DOHH2 (cell line): ENCODE data around the gene PDZD4.

ENCODE experiments used
- H3F3A ChIP-seq: fragments of 200-600 bp; sonication (generic), shearing (Covaris generic); 2 replicates; pipeline ENCODE4 v1.6.0; 2016; ENCODE audit warnings: antibody characterized with exemption, mild to moderate bottlenecking; ENCODE audit not compliant: control insufficient read depth, insufficient read depth
- H3K27ac ChIP-seq: fragments of 200-600 bp; sonication (generic); 2 replicates; pipeline ENCODE4 v1.5.1; 2014; ENCODE audit warnings: low read depth, mild to moderate bottlenecking, low read length, moderate library complexity
- H3K27me3 ChIP-seq: fragments of 200-600 bp; sonication (generic); 2 replicates; pipeline ENCODE4 v1.6.1; 2014; ENCODE audit warnings: mild to moderate bottlenecking, low read length, mixed read lengths; ENCODE audit not compliant: control insufficient read depth
- H3K36me3 ChIP-seq: fragments of 200-600 bp; sonication (generic); 2 replicates; pipeline ENCODE4 v1.6.1; 2014; ENCODE audit warnings: mild to moderate bottlenecking, low read length, moderate library complexity, mixed read lengths; ENCODE audit not compliant: control insufficient read depth
- H3K4me1 ChIP-seq: fragments of 200-600 bp; sonication (generic); 2 replicates; pipeline ENCODE4 v1.6.1; 2014; ENCODE audit warnings: mild to moderate bottlenecking, low read length, mixed read lengths; ENCODE audit not compliant: control insufficient read depth
- H3K4me2 ChIP-seq: fragments of 200-600 bp; sonication (generic); 2 replicates; pipeline ENCODE4 v1.6.0; 2014; ENCODE audit warnings: mild to moderate bottlenecking, low read length, moderate library complexity
- H3K4me3 ChIP-seq: fragments of 200-600 bp; sonication (generic); 2 replicates; pipeline ENCODE4 v1.5.1; 2014; ENCODE audit warnings: mild to moderate bottlenecking, low read length, mixed read lengths
- H3K79me2 ChIP-seq: fragments of 200-600 bp; sonication (generic); 2 replicates; pipeline ENCODE4 v1.6.1; 2014; ENCODE audit warnings: mild to moderate bottlenecking, low read length, mixed read lengths; ENCODE audit not compliant: control insufficient read depth
- H3K9me2 ChIP-seq: fragments of 200-600 bp; sonication (generic); replicated peaks from 2 replicates; pipeline ENCODE4 v1.6.1; 2014; ENCODE audit warnings: mild to moderate bottlenecking, low read length, mixed read lengths; ENCODE audit not compliant: control insufficient read depth
- H3K9me3 ChIP-seq: fragments of 200-600 bp; sonication (generic); 2 replicates; pipeline ENCODE4 v1.6.1; 2014; ENCODE audit warnings: antibody characterized with exemption, low read length, mixed read lengths; ENCODE audit not compliant: control insufficient read depth, insufficient read depth
- H4K20me1 ChIP-seq: fragments of 200-600 bp; sonication (generic); 2 replicates; pipeline ENCODE4 v1.6.0; 2014; ENCODE audit warnings: low read depth, mild to moderate bottlenecking, antibody characterized with exemption, low read length, moderate library complexity; ENCODE audit not compliant: control insufficient read depth, insufficient read depth
- EZH2phosphoT487 ChIP-seq: fragments of 200-600 bp; sonication (generic); IDR thresholded peaks from 2 replicates; pipeline ENCODE4 v1.6.1; 2017; ENCODE audit warnings: borderline replicate concordance, mild to moderate bottlenecking, antibody characterized with exemption, low read length, moderate library complexity, mixed read lengths
- TF ChIP-seq, protein P1 (sequence below): fragments of 200-600 bp; sonication (generic); IDR thresholded peaks from one replicate; pipeline ENCODE4 v1.5.1; 2014; ENCODE audit warnings: antibody characterized with exemption, mild to moderate bottlenecking, low read depth, low read length; ENCODE audit not compliant: poor library complexity, severe bottlenecking

The PDZD4 gene

DNA sequence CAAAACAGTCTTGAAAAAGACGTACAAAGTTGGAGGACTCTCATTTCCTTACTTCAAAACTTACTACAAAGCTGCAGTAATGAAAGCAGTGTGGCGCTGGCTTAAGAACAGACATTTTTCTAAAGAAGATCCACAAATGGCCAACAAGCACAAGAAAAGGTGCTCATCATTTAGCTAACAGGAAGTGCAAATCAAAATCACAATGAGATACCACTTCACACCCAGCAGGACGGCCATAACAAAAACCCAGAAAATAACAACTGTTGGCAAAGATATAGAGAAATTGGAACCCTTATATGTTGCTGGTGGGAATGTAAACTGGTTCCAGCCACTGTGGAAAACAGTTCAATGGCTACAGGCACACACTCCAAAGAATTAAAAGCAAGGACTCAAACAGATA is 3.3 kb downstream of the PDZD4 start:
- no peak overlapping the region for H3K4me2 ChIP-seq
- H4K20me1 ChIP-seq = no peaks in the 10 kb centered on the region
- H3K9me2 ChIP-seq = no peaks in the 10 kb centered on the region
- no peak overlapping the region for H3K27ac ChIP-seq
- no peaks in the 10 kb centered on the region for H3F3A ChIP-seq
- H3K4me1 ChIP-seq = no peaks in the 10 kb centered on the region
- H3K4me3 ChIP-seq = no peak overlapping the region
- no peaks in the 10 kb centered on the region for H3K9me3 ChIP-seq
- H3K79me2 ChIP-seq = no peaks in the 10 kb centered on the region
- peaks cover 11% of the 10 kb centered on the region for H3K27me3 ChIP-seq
- no peaks in the 10 kb centered on the region for H3K36me3 ChIP-seq
- TF ChIP-seq, protein P1, sequence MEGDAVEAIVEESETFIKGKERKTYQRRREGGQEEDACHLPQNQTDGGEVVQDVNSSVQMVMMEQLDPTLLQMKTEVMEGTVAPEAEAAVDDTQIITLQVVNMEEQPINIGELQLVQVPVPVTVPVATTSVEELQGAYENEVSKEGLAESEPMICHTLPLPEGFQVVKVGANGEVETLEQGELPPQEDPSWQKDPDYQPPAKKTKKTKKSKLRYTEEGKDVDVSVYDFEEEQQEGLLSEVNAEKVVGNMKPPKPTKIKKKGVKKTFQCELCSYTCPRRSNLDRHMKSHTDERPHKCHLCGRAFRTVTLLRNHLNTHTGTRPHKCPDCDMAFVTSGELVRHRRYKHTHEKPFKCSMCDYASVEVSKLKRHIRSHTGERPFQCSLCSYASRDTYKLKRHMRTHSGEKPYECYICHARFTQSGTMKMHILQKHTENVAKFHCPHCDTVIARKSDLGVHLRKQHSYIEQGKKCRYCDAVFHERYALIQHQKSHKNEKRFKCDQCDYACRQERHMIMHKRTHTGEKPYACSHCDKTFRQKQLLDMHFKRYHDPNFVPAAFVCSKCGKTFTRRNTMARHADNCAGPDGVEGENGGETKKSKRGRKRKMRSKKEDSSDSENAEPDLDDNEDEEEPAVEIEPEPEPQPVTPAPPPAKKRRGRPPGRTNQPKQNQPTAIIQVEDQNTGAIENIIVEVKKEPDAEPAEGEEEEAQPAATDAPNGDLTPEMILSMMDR = no peak
- no peak for TF ChIP-seq EZH2phosphoT487

DNA sequence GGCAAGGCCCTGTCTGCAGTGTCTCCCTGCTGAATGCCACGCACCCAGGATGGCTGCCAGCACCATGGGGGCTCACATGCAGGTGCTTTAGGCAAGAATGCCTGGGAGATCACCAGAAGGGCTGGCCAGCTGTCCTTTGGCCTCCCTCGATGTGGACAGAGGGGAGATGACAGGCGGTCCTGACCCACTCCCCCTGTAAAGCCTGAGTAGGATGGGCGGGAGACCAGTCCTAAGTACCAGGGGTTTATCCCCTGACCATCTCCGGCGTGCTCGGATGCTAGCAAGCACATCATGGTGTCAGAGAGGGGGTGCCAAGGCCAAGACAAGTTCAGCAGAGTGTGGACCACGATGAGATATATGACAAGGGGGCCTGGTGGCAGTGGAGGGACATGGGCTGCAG is 5.3 kb downstream of the PDZD4 start:
- Histone ChIP-seq H3K27ac (no peak overlapping the region), H3K4me3 (no peak overlapping the region), H3K4me1 (no peaks in the 10 kb centered on the region), H3F3A (no peaks in the 10 kb centered on the region), H4K20me1 (no peaks in the 10 kb centered on the region), H3K79me2 (no peaks in the 10 kb centered on the region), H3K27me3 (peaks cover 9% of the 10 kb centered on the region), H3K4me2 (no peak overlapping the region), H3K36me3 (no peaks in the 10 kb centered on the region), H3K9me2 (no peaks in the 10 kb centered on the region), H3K9me3 (no peaks in the 10 kb centered on the region)
- TF ChIP-seq, protein P1 = no peak
- no peak for TF ChIP-seq EZH2phosphoT487

DNA sequence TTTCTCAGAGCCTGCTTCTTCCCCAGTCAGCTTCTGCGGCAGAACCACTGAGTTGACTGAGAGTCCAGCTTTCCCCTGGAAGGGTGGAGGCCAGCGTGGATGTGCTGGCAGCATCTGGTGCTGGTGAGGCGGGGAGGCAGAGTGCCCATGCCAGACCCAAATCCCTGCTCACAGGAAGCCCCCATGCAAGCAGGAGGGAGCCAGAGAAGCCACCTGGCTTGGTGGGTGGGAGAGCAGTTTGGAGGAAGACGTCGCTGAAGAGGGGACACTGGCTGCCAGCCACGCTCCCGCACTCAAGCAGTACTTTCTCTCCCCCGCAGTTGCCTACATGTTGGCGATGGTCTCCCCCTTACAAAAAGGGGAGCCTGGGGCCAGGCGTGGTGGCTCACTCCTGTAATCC is 6.0 kb downstream of the PDZD4 start:
- Histone ChIP-seq H3K27me3 (peaks cover 10% of the 10 kb centered on the region), H3K9me2 (no peaks in the 10 kb centered on the region), H3K4me3 (no peak overlapping the region), H3K36me3 (no peaks in the 10 kb centered on the region), H3K4me2 (no peak overlapping the region), H3F3A (no peaks in the 10 kb centered on the region), H3K4me1 (no peaks in the 10 kb centered on the region), H3K27ac (no peak overlapping the region), H3K79me2 (no peaks in the 10 kb centered on the region), H4K20me1 (no peaks in the 10 kb centered on the region), H3K9me3 (no peaks in the 10 kb centered on the region)
- TF ChIP-seq, protein P1 = no peak
- TF ChIP-seq EZH2phosphoT487 = no peak

DNA sequence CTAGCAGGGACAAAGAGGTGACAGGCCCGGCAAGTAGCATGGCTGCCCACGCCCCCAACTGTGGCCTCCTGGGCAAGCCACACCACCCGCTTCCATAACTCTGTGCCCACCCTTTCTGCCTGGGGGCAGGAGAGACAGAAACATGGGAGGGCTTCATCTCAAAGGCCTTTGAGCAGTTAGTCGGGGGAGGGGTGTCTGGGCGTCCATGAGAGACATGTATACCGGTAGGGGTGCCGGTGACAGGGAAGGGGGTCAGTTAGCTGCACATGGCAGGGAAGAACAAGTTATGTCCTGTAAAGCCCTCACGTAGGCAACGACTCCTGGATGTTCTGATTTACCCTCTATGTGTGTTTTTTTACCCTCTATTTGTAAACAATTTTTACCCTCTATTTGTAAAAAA is 9.3 kb downstream of the PDZD4 start:
- TF ChIP-seq EZH2phosphoT487 = no peak
- TF ChIP-seq, protein P1 = no peak
- Histone ChIP-seq H3K4me3 (no peak overlapping the region), H4K20me1 (no peaks in the 10 kb centered on the region), H3K27ac (no peak overlapping the region), H3K4me2 (no peak overlapping the region), H3K79me2 (no peaks in the 10 kb centered on the region), H3K4me1 (no peaks in the 10 kb centered on the region), H3K36me3 (no peaks in the 10 kb centered on the region), H3K9me3 (no peaks in the 10 kb centered on the region), H3F3A (no peaks in the 10 kb centered on the region), H3K9me2 (no peaks in the 10 kb centered on the region), H3K27me3 (peaks cover 8% of the 10 kb centered on the region)
